Measurements from ENCODE around the gene UBE2I.

DNA sequence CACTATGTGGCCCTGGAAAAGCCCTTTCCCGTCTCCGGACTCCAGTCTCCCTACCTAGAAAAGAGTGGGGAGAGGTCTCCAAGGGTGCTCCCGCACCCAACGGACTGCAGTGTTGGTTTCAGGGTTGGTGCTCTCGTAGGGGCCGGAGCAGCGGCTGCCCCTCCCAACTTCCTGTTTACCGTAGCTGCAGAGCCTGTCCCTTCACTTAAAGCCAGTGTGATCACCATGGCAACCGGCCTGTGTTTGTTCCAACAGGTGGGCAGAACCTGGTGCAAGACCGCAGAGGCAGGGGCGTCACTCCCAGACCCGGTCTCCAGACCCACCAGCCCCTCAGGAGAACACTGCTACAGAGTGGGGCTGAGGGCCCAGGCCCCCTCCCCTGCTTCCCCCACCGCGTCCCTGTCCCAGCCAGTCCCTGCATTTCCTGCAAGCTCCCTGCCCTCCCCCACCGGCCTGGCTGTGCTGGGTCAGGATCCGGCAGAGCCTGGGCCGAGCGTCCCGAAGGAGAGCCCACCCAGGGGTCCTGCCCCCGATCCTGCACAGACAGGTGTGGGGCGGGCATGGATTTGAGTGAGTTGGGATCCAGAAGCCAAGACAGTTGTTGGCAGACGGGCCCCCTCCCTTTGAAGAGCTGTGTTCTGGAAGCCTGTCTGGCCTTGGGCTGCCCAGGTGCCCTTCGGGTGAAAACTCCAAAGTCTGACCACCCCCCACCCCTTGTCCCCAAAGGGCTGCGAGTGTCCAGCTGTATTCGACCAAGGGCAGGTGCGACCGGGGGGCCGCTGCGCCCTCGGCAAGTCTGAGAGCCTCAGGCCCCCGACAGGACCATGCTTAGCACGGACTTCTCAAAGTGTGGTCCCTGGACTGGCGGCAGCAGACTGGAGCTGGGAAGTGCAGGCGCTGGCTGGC, 22.5 kb downstream of the UBE2I start:
- TF ChIP-seq EZH2 (IDR thresholded peaks at IDR 0.05; ENCODE audit: low read depth) (no peak), CTCF (conservative IDR thresholded peaks at IDR 0.05) (no peak)
